GM12878 (cell line): Measurements from ENCODE around the gene SBNO1. TPM values are rescaled to one million over a fixed set of nuclear protein-coding genes. Genes with fewer than 3 reads are reported as not detected.
"Not testable (repeated sequence)": the region's sequence is repeated elsewhere in the genome, so short reads cannot be mapped to it uniquely, and the experiment has no call there.

Experiments
- ATAC-seq: fragments of 200-7000 bp; cut with Tn5 transposase; 3 replicates; pipeline ENCODE4 v1.9.1; 2020; ENCODE audit warnings: mild to moderate bottlenecking, moderate library complexity
- BruUV-seq: library from RNA; stranded (reverse); fragments of 400-500 nt; replicated peaks from 2 replicates; lab custom pipeline; 2021; lab: Mats Ljungman, UMichigan
- CTCF ChIA-PET: fragments of 300-600 bp; sonication (Branson Sonifier 250); formaldehyde crosslinking; extraction: SDS; loops from one replicate; lab custom pipeline; 2021; ENCODE audit warnings: inconsistent platforms; lab: Yijun Ruan, JAX
- POLR2A ChIA-PET: fragments of 350-600 bp; formaldehyde crosslinking; extraction: SDS; loops from one replicate; lab custom pipeline; 2021; ENCODE audit warnings: inconsistent platforms; lab: Charles Lee
- RAD21 ChIA-PET: fragments of 300-600 bp; sonication (Branson Sonifier 250); formaldehyde crosslinking; loops from one replicate; lab custom pipeline; 2023; ENCODE audit warnings: antibody characterized with exemption; ENCODE audit not compliant: unreplicated experiment; lab: Charles Lee
- SMC1A ChIA-PET: fragments of 300-600 bp; sonication (Branson Sonifier 250); formaldehyde crosslinking; loops from one replicate; lab custom pipeline; 2023; ENCODE audit not compliant: unreplicated experiment, uncharacterized antibody; lab: Charles Lee
- DNase-seq: peaks from one replicate; pipeline ENCODE4 v3.0.0-alpha.2; 2011; ENCODE audit warnings: low read depth, low spot score
- FAIRE-seq: peaks from 3 replicates; lab custom pipeline; 2011; peaks lifted over from hg19 to GRCh38; lab: Jason Lieb, UNC
- H2AFZ ChIP-seq: 2 replicates; pipeline ENCODE4 v1.6.0; 2011; ENCODE audit warnings: low read depth, low read length, control low read depth; ENCODE audit not compliant: control insufficient read depth
- H3K27ac ChIP-seq: 2 replicates; pipeline ENCODE4 v1.5.1; 2011; ENCODE audit warnings: control low read depth; ENCODE audit not compliant: control insufficient read depth, insufficient read depth
- H3K27me3 ChIP-seq, 2 experiments: replicated peaks in 1 of 2; 2 replicates each; pipeline versions ENCODE4 v1.6.0 to v1.6.1; 2011; ENCODE audit warnings: low read length in 1 of 2; ENCODE audit not compliant: control insufficient read depth in 2 of 2, insufficient read depth in 2 of 2
- H3K36me3 ChIP-seq, 2 experiments: 2 replicates each; pipeline ENCODE4 v1.5.1; 2011; ENCODE audit warnings: low read length in 1 of 2; ENCODE audit not compliant: control insufficient read depth in 2 of 2, insufficient read depth in 2 of 2
- H3K4me1 ChIP-seq: 2 replicates; pipeline ENCODE4 v1.6.1; 2011; ENCODE audit warnings: mild to moderate bottlenecking, low read length, moderate library complexity, mixed read lengths; ENCODE audit not compliant: control insufficient read depth, insufficient read depth
- H3K4me2 ChIP-seq: 2 replicates; pipeline ENCODE4 v1.6.0; 2011; ENCODE audit warnings: control low read depth; ENCODE audit not compliant: control insufficient read depth, insufficient read depth
- H3K4me3 ChIP-seq: fragments of 200-600 bp; sonication (generic); 2 replicates; pipeline ENCODE4 v1.5.1; 2016
- H3K79me2 ChIP-seq: 2 replicates; pipeline ENCODE4 v1.6.0; 2011; ENCODE audit warnings: low read length; ENCODE audit not compliant: control insufficient read depth, insufficient read depth
- H3K9ac ChIP-seq: 2 replicates; pipeline ENCODE4 v1.8.0; 2011; ENCODE audit warnings: low read length, control low read depth, mixed read lengths; ENCODE audit not compliant: control insufficient read depth, insufficient read depth
- H3K9me3 ChIP-seq: replicated peaks from 3 replicates; pipeline ENCODE4 v1.5.1; 2011; ENCODE audit warnings: mild to moderate bottlenecking, low read length; ENCODE audit not compliant: control insufficient read depth, insufficient read depth
- H4K20me1 ChIP-seq: 2 replicates; pipeline ENCODE4 v1.6.0; 2011; ENCODE audit not compliant: control insufficient read depth, insufficient read depth
- WGBS: methylation state at CpG from one replicate; pipeline ENCODE4 v1.1.6; 2016; ENCODE audit warnings: low lambda C conversion rate; ENCODE audit not compliant: insufficient replicate concordance, insufficient coverage; ENCODE audit errors: missing lambda C conversion rate; 5-methylcytosine and 5-hydroxymethylcytosine counted together
- in situ Hi-C: fragments of 300-500 bp; cut with MboI; formaldehyde crosslinking; loops from 9 replicates; pipeline ENCODE4 v1.14.3; 2018; ENCODE audit warnings: mixed read lengths
- intact Hi-C: fragments of 100-400 bp; cut with micrococcal nuclease; formaldehyde crosslinking; loops from one replicate; pipeline ENCODE4 v1.14.2; 2022; ENCODE audit not compliant: unreplicated experiment
- polyA plus RNA-seq, 11 experiments: library from polyadenylated mRNA; depleted of rRNA in 4 of 11; unstranded in 6 of 11; stranded (reverse) in 5 of 11; fragments of >200 nt; fragmentation: Nextera tagmentation in 4 of 11; fragmentation: Illumina TruSeq in 1 of 11; extraction: Ambion mirVana in 4 of 11; extraction: Trizol in 1 of 11; gene quantifications; 1 replicate in 1 of 11; 2 replicates in 10 of 11; pipeline versions ENCODE4 v1.2.1 to v1.2.3, GENCODE V29; 2011 to 2016; ENCODE audit warnings: inconsistent platforms in 2 of 11, missing spikeins in 2 of 11, low read depth in 1 of 11
- total RNA-seq, 4 experiments: library from RNA; depleted of rRNA in 3 of 4; stranded (reverse); fragments of >200 nt in 3 of 4; fragmentation: Illumina TruSeq in 1 of 4; extraction: Trizol in 1 of 4; gene quantifications; 2 replicates each; pipeline versions ENCODE4 v1.2.1 to v1.2.3, GENCODE V29; 2013 to 2021

SBNO1 gene
- total and polyA plus RNA-seq, 10 of the 15 experiments (the other 5 are each of a cell fraction or from before 2014, with no cell fraction given), result 7.5 to 39.7 (median 20.9) TPM

GRCh38 chr12:123372415-123372814, 7.8 kb upstream of the SBNO1 start:
- DNase-seq, H4K20me1 ChIP-seq, POLR2A ChIA-PET, ATAC-seq, SMC1A ChIA-PET, RAD21 ChIA-PET, H3K36me3 ChIP-seq, H3K27ac ChIP-seq, H3K27me3 ChIP-seq, BruUV-seq, H3K4me2 ChIP-seq, H3K79me2 ChIP-seq, CTCF ChIA-PET, FAIRE-seq, H2AFZ ChIP-seq, H3K9me3 ChIP-seq, intact Hi-C loops, H3K9ac ChIP-seq, H3K4me1 ChIP-seq, H3K4me3 ChIP-seq, in situ Hi-C loops: not testable (repeated sequence)
- 90% methylated on average over 5 of the region's 5 CpGs for WGBS

- H3K79me2 ChIP-seq, SMC1A ChIA-PET, H3K36me3 ChIP-seq, in situ Hi-C loops, H2AFZ ChIP-seq, BruUV-seq, H3K27ac ChIP-seq, H3K4me1 ChIP-seq, DNase-seq, ATAC-seq, FAIRE-seq, POLR2A ChIA-PET, H3K9me3 ChIP-seq, H3K27me3 ChIP-seq, H3K9ac ChIP-seq, RAD21 ChIA-PET, CTCF ChIA-PET, H3K4me3 ChIP-seq, intact Hi-C loops, H3K4me2 ChIP-seq, H4K20me1 ChIP-seq: not testable (repeated sequence)
- whole genome bisulfite sequencing, result 78% methylated on average over 39 of the region's 48 CpGs
Observed at GRCh38 chr12:123371667-123372368, 7.2 kb upstream of the SBNO1 start.
